ENCODE data around the gene TARBP1.

The TARBP1 gene

DNA sequence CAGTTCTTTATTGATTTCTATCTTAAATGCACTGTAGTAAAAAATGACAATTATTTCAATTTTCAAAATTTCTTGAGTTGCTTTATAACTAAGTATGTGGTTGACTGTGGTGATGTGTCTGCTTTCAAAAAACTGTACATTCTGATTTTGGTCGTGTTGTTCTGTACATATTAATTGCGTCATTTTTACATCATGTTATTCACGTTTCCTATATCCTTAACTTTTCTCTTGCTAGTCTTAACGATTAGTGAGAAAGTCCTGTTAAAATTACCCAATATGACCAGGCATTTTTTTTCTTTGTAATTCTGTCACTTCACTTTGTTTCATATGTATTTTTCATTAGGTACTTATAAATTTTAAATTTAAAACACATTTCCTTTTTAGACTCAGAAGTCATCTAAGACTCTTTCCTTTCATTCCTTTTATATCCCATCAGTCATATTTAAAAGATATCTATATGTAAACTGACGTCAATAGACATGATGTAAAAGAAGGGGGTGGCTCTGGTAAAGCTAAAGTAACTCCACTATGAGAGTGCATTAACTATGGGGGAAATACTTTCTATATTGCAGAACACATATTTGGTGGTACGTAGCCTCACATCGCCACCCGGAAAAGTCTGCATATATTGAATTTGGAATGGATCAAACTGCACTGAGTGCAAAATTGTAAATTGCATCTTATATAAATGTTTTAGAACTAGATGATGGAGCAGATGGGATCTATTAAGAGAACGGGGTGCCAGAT, 106.8 kb downstream of the TARBP1 start:
- TF ChIP-seq, protein P1, sequence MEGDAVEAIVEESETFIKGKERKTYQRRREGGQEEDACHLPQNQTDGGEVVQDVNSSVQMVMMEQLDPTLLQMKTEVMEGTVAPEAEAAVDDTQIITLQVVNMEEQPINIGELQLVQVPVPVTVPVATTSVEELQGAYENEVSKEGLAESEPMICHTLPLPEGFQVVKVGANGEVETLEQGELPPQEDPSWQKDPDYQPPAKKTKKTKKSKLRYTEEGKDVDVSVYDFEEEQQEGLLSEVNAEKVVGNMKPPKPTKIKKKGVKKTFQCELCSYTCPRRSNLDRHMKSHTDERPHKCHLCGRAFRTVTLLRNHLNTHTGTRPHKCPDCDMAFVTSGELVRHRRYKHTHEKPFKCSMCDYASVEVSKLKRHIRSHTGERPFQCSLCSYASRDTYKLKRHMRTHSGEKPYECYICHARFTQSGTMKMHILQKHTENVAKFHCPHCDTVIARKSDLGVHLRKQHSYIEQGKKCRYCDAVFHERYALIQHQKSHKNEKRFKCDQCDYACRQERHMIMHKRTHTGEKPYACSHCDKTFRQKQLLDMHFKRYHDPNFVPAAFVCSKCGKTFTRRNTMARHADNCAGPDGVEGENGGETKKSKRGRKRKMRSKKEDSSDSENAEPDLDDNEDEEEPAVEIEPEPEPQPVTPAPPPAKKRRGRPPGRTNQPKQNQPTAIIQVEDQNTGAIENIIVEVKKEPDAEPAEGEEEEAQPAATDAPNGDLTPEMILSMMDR (conservative IDR thresholded peaks at IDR 0.05): no peak
- no peak for TF ChIP-seq ZFX (IDR thresholded peaks at IDR 0.05)
- no peak overlapping the region for H3K27ac ChIP-seq

DNA sequence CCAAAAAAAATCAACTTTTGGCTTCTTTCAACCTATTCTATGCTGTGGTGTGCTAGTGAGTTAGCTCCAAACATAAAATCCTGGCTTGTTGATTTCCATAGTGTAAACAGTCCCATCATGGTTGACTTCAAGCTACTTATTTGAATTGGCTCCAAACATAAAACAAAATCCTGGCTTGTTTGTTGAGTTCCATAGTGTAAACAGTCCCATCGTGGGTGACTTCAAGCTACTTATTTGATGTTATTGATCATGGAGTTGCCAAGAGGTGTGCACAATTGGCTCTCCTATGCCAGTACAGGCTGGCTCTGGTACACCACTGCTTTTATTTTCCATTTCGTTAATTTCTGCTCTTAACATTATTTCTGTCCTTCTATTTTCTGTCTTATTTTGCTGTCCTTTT, 107.6 kb downstream of the TARBP1 start:
- TF ChIP-seq, protein P1 (conservative IDR thresholded peaks at IDR 0.05): peak; percentile 17; the same call in 1 of the 2 replicates
- no peak for TF ChIP-seq ZFX (IDR thresholded peaks at IDR 0.05)
- H3K27ac ChIP-seq: no peak overlapping the region

DNA sequence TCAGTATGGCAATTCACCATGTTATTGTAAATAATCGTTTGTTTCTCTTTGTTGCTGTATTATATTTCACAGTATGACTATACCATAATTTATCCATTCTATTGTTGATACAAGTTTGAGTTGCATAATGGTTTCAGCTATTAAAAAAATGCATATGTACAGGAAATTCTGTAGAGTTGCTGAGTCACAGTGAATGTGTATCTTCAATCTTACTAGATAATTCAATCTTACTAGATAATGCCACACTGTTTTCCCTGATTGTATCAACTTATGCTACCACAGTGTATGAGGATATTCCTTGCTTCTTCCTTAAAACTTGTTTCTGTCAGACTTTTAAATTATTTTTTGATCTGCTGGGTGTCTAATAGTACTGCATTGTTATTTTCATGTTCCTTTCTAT, 109.2 kb downstream of the TARBP1 start:
- TF ChIP-seq, protein P1 (conservative IDR thresholded peaks at IDR 0.05): no peak
- no peak for TF ChIP-seq ZFX (IDR thresholded peaks at IDR 0.05)
- H3K27ac ChIP-seq: no peak overlapping the region

DNA sequence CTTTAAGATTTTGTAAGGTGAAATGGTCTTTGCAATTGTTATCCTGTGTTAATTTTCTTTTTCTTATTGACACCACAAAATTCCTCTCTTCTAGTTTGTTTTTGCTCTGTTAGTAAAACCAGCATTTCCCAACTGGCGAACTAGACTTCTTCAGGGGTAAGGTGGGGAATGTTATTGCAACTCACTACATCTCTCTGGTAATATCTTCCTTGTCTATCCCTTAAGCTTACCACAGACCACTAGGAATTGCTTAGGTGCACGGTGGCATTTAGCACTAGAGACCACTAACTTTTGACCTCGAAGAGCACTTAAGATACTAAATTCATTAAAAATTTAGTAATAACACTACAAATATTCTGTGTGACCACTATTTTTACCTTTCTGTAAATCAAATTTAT, 109.9 kb downstream of the TARBP1 start:
- no peak overlapping the region for H3K27ac ChIP-seq
- TF ChIP-seq ZFX (IDR thresholded peaks at IDR 0.05): no peak
- TF ChIP-seq, protein P1 (conservative IDR thresholded peaks at IDR 0.05): no peak

DNA sequence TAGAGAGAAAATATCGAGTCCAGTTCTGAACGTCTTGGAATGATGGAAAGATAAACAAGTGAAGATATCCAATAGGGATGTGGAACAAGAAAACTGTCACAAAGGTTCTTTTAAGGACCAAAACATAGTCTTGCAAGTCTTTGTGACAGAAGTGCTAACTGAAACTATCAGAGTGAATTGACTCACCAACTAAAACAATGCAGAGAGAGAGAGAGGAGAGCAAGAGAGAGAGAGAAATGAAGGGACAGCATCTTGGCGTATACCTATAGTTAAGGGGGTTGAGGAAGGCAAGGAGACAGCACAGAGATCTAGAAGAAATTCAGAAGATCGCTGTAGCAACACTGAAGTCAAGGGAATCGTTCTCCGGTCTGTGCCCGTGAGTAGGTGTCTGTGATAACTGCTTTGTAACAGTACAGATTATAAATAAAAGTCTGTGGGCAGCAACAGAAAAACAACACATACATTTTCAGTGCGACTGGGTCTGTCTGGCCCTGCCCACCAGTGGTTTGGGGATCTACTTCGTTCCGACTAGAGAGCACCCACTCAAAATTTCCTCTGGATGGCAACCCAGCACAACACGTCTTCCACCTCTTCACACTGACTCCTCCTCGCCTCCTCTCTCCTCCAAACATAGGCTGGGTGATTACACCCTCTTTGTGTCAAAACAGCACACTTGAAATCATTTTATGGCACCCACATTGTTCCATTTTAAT, 110.5 kb downstream of the TARBP1 start:
- H3K27ac ChIP-seq: no peak overlapping the region
- TF ChIP-seq ZFX (IDR thresholded peaks at IDR 0.05): no peak
- TF ChIP-seq, protein P1 (conservative IDR thresholded peaks at IDR 0.05): no peak

DNA sequence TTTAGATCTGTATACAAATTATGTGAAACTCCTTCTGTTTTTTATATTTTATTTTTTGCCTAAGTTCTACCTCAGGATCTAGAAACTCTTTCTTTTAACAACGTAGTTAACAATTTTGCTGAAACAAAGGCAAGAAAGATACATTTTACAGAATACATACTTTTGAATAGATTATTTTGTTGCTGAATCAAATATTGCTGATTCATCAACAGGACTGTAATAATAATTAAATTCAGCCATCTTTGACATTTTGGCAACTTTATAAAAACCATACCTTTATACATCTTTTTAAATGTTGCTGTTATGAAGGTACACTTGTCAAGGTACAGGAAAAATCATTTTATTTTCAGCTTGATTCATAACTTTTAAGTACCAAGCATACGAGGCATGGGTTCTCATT, 116.4 kb downstream of the TARBP1 start:
- TF ChIP-seq ZFX (IDR thresholded peaks at IDR 0.05): no peak
- TF ChIP-seq, protein P1 (conservative IDR thresholded peaks at IDR 0.05): no peak
- H3K27ac ChIP-seq: no peak overlapping the region

DNA sequence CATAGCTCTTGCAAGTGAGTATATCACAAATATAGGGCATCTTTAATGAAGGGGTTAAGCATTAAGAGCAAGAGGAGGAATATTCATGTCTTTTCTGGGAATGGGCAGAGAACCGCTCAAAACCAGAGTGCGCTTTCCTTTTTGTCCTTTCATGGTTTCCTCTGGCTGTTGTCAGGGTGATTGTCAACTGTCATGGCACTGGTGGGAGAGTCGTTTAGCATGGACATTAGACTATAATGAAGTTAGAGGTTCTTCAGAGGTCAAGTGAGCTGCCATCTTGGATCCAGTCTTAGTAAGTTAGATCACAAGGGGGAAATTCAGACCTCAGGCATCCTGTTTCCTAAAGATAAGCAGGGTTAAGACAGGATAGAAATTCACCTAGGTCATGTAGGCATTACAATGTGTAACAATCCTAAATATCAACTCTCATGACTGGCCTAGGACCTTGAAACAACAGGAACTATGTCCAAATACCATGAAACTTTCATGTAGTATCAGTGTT, 117.8 kb downstream of the TARBP1 start:
- TF ChIP-seq, protein P1 (conservative IDR thresholded peaks at IDR 0.05): no peak
- no peak for TF ChIP-seq ZFX (IDR thresholded peaks at IDR 0.05)
- H3K27ac ChIP-seq: no peak overlapping the region
